K562 (cell line): Measurements from ENCODE around the gene IL1RAPL2. TPM values are rescaled to one million over a fixed set of nuclear protein-coding genes. Genes with fewer than 3 reads are reported as not detected.

Experiments used
- ATAC-seq: fragments of 200-7000 bp; cut with Tn5 transposase; 3 replicates; pipeline ENCODE4 v1.9.1; 2020; ENCODE audit warnings: moderate library complexity
- BruUV-seq: library from RNA; stranded (reverse); fragments of 400-500 nt; replicated peaks from 2 replicates; lab custom pipeline; 2021; lab: Mats Ljungman, UMichigan
- CTCF ChIA-PET: fragments of 300-600 bp; formaldehyde crosslinking; extraction: SDS; loops from one replicate; lab custom pipeline; 2021; ENCODE audit warnings: low intra/inter-chr PET ratio; lab: Yijun Ruan, JAX
- POLR2A ChIA-PET: fragments of 300-600, 350-650 bp; sonication (Branson Sonifier 250); formaldehyde crosslinking; extraction: SDS; loops from one replicate; lab custom pipeline; 2021; ENCODE audit warnings: antibody characterized with exemption, inconsistent platforms; lab: Yijun Ruan, JAX
- DNase-seq, 4 experiments: peaks; one replicate each; pipeline versions ENCODE4 v3.0.0 to v3.0.0-alpha.2; 2011 to 2018; ENCODE audit warnings: low spot score in 3 of 4, mixed read lengths in 3 of 4; ENCODE audit errors: extremely low read depth in 1 of 4
- FAIRE-seq: peaks from 2 replicates; lab custom pipeline; 2011; peaks lifted over from hg19 to GRCh38; lab: Jason Lieb, UNC
- H2AFZ ChIP-seq: 2 replicates; pipeline ENCODE4 v1.6.0; 2011; ENCODE audit warnings: low read depth, low read length, control low read depth, inconsistent platforms
- H3K27ac ChIP-seq: fragments of 200-600 bp; 3 replicates; pipeline ENCODE4 v1.8.0; 2011; ENCODE audit warnings: low read depth, mild to moderate bottlenecking, control low read depth, inconsistent platforms, low read length, moderate library complexity, mixed read lengths; ENCODE audit errors: extremely low read depth
- H3K27me3 ChIP-seq, 2 experiments: fragments of 300-600 bp in 1 of 2; 2 replicates in 1 of 2; 3 replicates in 1 of 2; pipeline versions ENCODE4 v1.6.0 to v1.8.0; 2011; ENCODE audit warnings: inconsistent platforms in 2 of 2, low read length in 2 of 2, mild to moderate bottlenecking in 1 of 2, mixed read lengths in 1 of 2, moderate library complexity in 1 of 2; ENCODE audit not compliant: control insufficient read depth in 2 of 2, insufficient read depth in 2 of 2
- H3K36me3 ChIP-seq: fragments of 300-600 bp; 3 replicates; pipeline ENCODE4 v1.8.0; 2011; ENCODE audit warnings: mild to moderate bottlenecking, low read length, inconsistent platforms; ENCODE audit not compliant: control insufficient read depth, insufficient read depth
- H3K4me1 ChIP-seq, 2 experiments: fragments of 200-600 bp in 1 of 2; replicated peaks in 1 of 2; 2 replicates in 1 of 2; 3 replicates in 1 of 2; pipeline versions ENCODE4 v1.5.1 to v1.8.0; 2011; ENCODE audit warnings: inconsistent platforms in 2 of 2, low read length in 2 of 2, mild to moderate bottlenecking in 1 of 2, mixed read lengths in 1 of 2, moderate library complexity in 1 of 2; ENCODE audit not compliant: control insufficient read depth in 2 of 2, insufficient read depth in 2 of 2
- H3K4me2 ChIP-seq: 2 replicates; pipeline ENCODE4 v1.6.1; 2011; ENCODE audit warnings: low read length, control low read depth, inconsistent platforms, mixed read lengths; ENCODE audit not compliant: insufficient read depth
- H3K4me3 ChIP-seq: fragments of 200-600 bp; sonication (generic), shearing (Covaris generic); 2 replicates; pipeline ENCODE4 v1.5.1; 2016; ENCODE audit warnings: control low read depth, inconsistent platforms
- H3K79me2 ChIP-seq: fragments of 200-600 bp; 3 replicates; pipeline ENCODE4 v1.8.0; 2011; ENCODE audit warnings: low read length, inconsistent platforms; ENCODE audit not compliant: control insufficient read depth, insufficient read depth
- H3K9ac ChIP-seq, 2 experiments: 2 replicates each; pipeline versions ENCODE4 v1.6.0 to v1.6.1; 2011; ENCODE audit warnings: low read depth in 2 of 2, low read length in 2 of 2, control low read depth in 1 of 2, inconsistent platforms in 1 of 2, mild to moderate bottlenecking in 1 of 2, mixed read lengths in 1 of 2; ENCODE audit not compliant: insufficient read depth in 1 of 2
- H3K9me1 ChIP-seq: one replicate; pipeline ENCODE4 v1.6.0; 2011; ENCODE audit warnings: inconsistent platforms, mild to moderate bottlenecking, low read length, moderate library complexity; ENCODE audit not compliant: control insufficient read depth, insufficient read depth
- H3K9me3 ChIP-seq: replicated peaks from 2 replicates; pipeline ENCODE4 v1.5.1; 2011; ENCODE audit warnings: low read depth, low read length, inconsistent platforms; ENCODE audit not compliant: control insufficient read depth, insufficient read depth
- H4K20me1 ChIP-seq: replicated peaks from 2 replicates; pipeline ENCODE4 v1.6.1; 2011; ENCODE audit warnings: low read length, inconsistent platforms, mixed read lengths; ENCODE audit not compliant: control insufficient read depth, insufficient read depth
- ZNF184 ChIP-seq: sonication (generic); formaldehyde crosslinking; IDR thresholded peaks from 2 replicates; pipeline ENCODE4 v1.5.0; 2020; ENCODE audit warnings: missing genetic modification reagents
- ZNF609 ChIP-seq: sonication (generic); formaldehyde crosslinking; IDR thresholded peaks from 2 replicates; pipeline ENCODE4 v1.8.1; 2023; ENCODE audit warnings: missing genetic modification reagents, mild to moderate bottlenecking, borderline replicate concordance
- WGBS: fragments of 100-300 bp; shearing (Covaris generic); methylation state at CpG from one replicate; pipeline ENCODE4 v1.1.6; 2016; ENCODE audit warnings: low coverage, mixed read lengths; ENCODE audit not compliant: insufficient coverage; ENCODE audit errors: missing lambda C conversion rate; 5-methylcytosine and 5-hydroxymethylcytosine counted together
- in situ Hi-C: fragments of 300-500 bp; cut with MboI; formaldehyde crosslinking; loops from 4 replicates; pipeline ENCODE4 v1.15.0; 2018; ENCODE audit warnings: inconsistent platforms, mixed read lengths
- intact Hi-C: fragments of 100-400 bp; cut with micrococcal nuclease; formaldehyde crosslinking; loops from 2 replicates; pipeline ENCODE4 v1.14.2; 2022
- polyA plus RNA-seq, 8 experiments: library from polyadenylated mRNA; depleted of rRNA in 4 of 8; stranded (reverse) in 5 of 8; unstranded in 3 of 8; fragments of >200 nt; fragmentation: Nextera tagmentation in 2 of 8; fragmentation: Illumina TruSeq in 1 of 8; extraction: Ambion mirVana in 2 of 8; extraction: Trizol in 1 of 8; gene quantifications; 2 replicates each; pipeline versions ENCODE4 v1.2.1 to v1.2.3, GENCODE V29; 2011 to 2014; ENCODE audit warnings: inconsistent platforms in 1 of 8, missing spikeins in 1 of 8
- total RNA-seq, 7 experiments: library from RNA; depleted of rRNA in 6 of 7; stranded (reverse); fragments of >200 nt in 6 of 7; fragmentation: Illumina TruSeq in 2 of 7; extraction: Trizol in 2 of 7; gene quantifications; 2 replicates each; pipeline versions ENCODE4 v1.2.1 to v1.2.3, GENCODE V29; 2011 to 2021; ENCODE audit warnings: low replicate concordance in 1 of 7

The IL1RAPL2 gene
- total and polyA plus RNA-seq, 9 of the 15 experiments (the other 6 are each of a cell fraction or from before 2014, with no cell fraction given), result not detected

GRCh38 chrX:104618106-104618895 lies 52.3 kb downstream of the IL1RAPL2 start:
- no peaks in the 10 kb centered on the region for H3K4me1 ChIP-seq
- H3K4me2 ChIP-seq, result no peak overlapping the region
- no peak for ATAC-seq
- WGBS, result 17% methylated on average over 2 of the region's 2 CpGs
- no peaks in the 10 kb centered on the region for H3K27me3 ChIP-seq
- no peaks in the 10 kb centered on the region for H3K9me1 ChIP-seq
- no peak for FAIRE-seq
- H3K36me3 ChIP-seq, result no peaks in the 10 kb centered on the region
- no peak overlapping the region for H3K27ac ChIP-seq
- TF ChIP-seq ZNF609 (CRISPR knock-in tag), result no peak
- TF ChIP-seq ZNF184, result no peak
- no peak overlapping the region for H2AFZ ChIP-seq
- H4K20me1 ChIP-seq, result no peaks in the 10 kb centered on the region
- H3K4me3 ChIP-seq, result no peak overlapping the region
- intact Hi-C loops (no loop called here), in situ Hi-C loops (no loop called here)
- ChIA-PET CTCF (no interaction called here), POLR2A (no interaction called here)
- no peak for DNase-seq
- H3K79me2 ChIP-seq, result no peaks in the 10 kb centered on the region
- H3K9ac ChIP-seq, result no peak overlapping the region
- H3K9me3 ChIP-seq, result no peaks in the 10 kb centered on the region
- no TSS peak for BruUV-seq
